Calu3 (cell line): ENCODE data around the gene FOXP1. TPM values are rescaled to one million over a fixed set of nuclear protein-coding genes. Genes with fewer than 3 reads are reported as not detected.

Source experiments
- BruUV-seq: library from RNA; stranded (reverse); fragments of 400-500 nt; replicated peaks from 2 replicates; lab custom pipeline; 2021; lab: Mats Ljungman, UMichigan
- CTCF ChIA-PET: fragments of 300-600 bp; sonication (Branson Sonifier 250); formaldehyde crosslinking; loops from one replicate; lab custom pipeline; 2022; ENCODE audit warnings: antibody characterized with exemption; lab: Charles Lee
- DNase-seq: peaks from one replicate; pipeline ENCODE4 v3.0.0; 2022
- H3K27ac Mint-ChIP-seq: one replicate; pipeline ENCODE4 v1.8.0; 2022; ENCODE audit warnings: mixed read lengths; ENCODE audit not compliant: unreplicated experiment
- H3K27me3 Mint-ChIP-seq: one replicate; pipeline ENCODE4 v1.8.0; 2022; ENCODE audit warnings: mixed read lengths; ENCODE audit not compliant: unreplicated experiment
- H3K36me3 Mint-ChIP-seq: one replicate; pipeline ENCODE4 v1.8.0; 2022; ENCODE audit warnings: mild to moderate bottlenecking, moderate library complexity, mixed read lengths; ENCODE audit not compliant: insufficient read depth, unreplicated experiment
- H3K4me1 Mint-ChIP-seq: one replicate; pipeline ENCODE4 v1.8.0; 2022; ENCODE audit warnings: mild to moderate bottlenecking, low read depth, mixed read lengths; ENCODE audit not compliant: unreplicated experiment
- H3K4me3 Mint-ChIP-seq: one replicate; pipeline ENCODE4 v1.8.0; 2022; ENCODE audit warnings: mild to moderate bottlenecking, low read depth, moderate library complexity, mixed read lengths; ENCODE audit not compliant: unreplicated experiment
- H3K9me3 Mint-ChIP-seq: one replicate; pipeline ENCODE4 v1.8.0; 2022; ENCODE audit warnings: low read depth, mixed read lengths; ENCODE audit not compliant: unreplicated experiment
- intact Hi-C: fragments of 100-400 bp; cut with micrococcal nuclease; formaldehyde crosslinking; loops from one replicate; pipeline ENCODE4 v1.10.0; 2022; ENCODE audit not compliant: unreplicated experiment
- total RNA-seq: library from RNA; stranded (reverse); gene quantifications from 2 replicates; pipeline ENCODE4 v1.2.3, GENCODE V29; 2022
- TF ChIP-seq, protein P1 (sequence below): fragments of 200-600 bp; IDR thresholded peaks from one replicate; pipeline ENCODE4 v1.8.0; 2022; ENCODE audit warnings: antibody characterized with exemption; ENCODE audit not compliant: unreplicated experiment

The FOXP1 gene
- total RNA-seq, 1 experiment from 2014 or later: 82.8 TPM

GRCh38 chr3:71228156-71228866 is 355.2 kb downstream of the FOXP1 start:
- intact Hi-C loops: no loop called here
- H3K27me3 Mint-ChIP-seq: no peaks in the 10 kb centered on the region
- H3K36me3 Mint-ChIP-seq: no peaks in the 10 kb centered on the region
- TF ChIP-seq, protein P1, sequence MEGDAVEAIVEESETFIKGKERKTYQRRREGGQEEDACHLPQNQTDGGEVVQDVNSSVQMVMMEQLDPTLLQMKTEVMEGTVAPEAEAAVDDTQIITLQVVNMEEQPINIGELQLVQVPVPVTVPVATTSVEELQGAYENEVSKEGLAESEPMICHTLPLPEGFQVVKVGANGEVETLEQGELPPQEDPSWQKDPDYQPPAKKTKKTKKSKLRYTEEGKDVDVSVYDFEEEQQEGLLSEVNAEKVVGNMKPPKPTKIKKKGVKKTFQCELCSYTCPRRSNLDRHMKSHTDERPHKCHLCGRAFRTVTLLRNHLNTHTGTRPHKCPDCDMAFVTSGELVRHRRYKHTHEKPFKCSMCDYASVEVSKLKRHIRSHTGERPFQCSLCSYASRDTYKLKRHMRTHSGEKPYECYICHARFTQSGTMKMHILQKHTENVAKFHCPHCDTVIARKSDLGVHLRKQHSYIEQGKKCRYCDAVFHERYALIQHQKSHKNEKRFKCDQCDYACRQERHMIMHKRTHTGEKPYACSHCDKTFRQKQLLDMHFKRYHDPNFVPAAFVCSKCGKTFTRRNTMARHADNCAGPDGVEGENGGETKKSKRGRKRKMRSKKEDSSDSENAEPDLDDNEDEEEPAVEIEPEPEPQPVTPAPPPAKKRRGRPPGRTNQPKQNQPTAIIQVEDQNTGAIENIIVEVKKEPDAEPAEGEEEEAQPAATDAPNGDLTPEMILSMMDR: no peak
- CTCF ChIA-PET: no interaction called here
- H3K9me3 Mint-ChIP-seq: no peaks in the 10 kb centered on the region
- no peaks in the 10 kb centered on the region for H3K4me1 Mint-ChIP-seq
- no peak overlapping the region for H3K4me3 Mint-ChIP-seq
- BruUV-seq: no TSS peak
- no peak overlapping the region for H3K27ac Mint-ChIP-seq
- DNase-seq: no peak

GRCh38 chr3:71227270-71227661 is 356.3 kb downstream of the FOXP1 start:
- no peak overlapping the region for H3K4me3 Mint-ChIP-seq
- TF ChIP-seq, protein P1: no peak
- no peak overlapping the region for H3K27ac Mint-ChIP-seq
- intact Hi-C loops: no loop called here
- CTCF ChIA-PET: no interaction called here
- no peaks in the 10 kb centered on the region for H3K36me3 Mint-ChIP-seq
- no peaks in the 10 kb centered on the region for H3K27me3 Mint-ChIP-seq
- DNase-seq: no peak
- no TSS peak for BruUV-seq
- H3K4me1 Mint-ChIP-seq: no peaks in the 10 kb centered on the region
- peaks cover 2% of the 10 kb centered on the region for H3K9me3 Mint-ChIP-seq

- CTCF ChIA-PET: no interaction called here
- no peaks in the 10 kb centered on the region for H3K4me1 Mint-ChIP-seq
Measured at GRCh38 chr3:71226565-71227269, 356.8 kb downstream of the FOXP1 start.

GRCh38 chr3:71225951-71226564 is 357.5 kb downstream of the FOXP1 start:
- TF ChIP-seq, protein P1: no peak
- Mint-ChIP-seq H3K27ac (no peak overlapping the region), H3K27me3 (no peaks in the 10 kb centered on the region), H3K36me3 (no peaks in the 10 kb centered on the region), H3K4me3 (no peak overlapping the region), H3K9me3 (peaks cover 2% of the 10 kb centered on the region), H3K4me1 (no peaks in the 10 kb centered on the region)
- BruUV-seq: no TSS peak
- intact Hi-C loops: no loop called here
- DNase-seq: no peak
- CTCF ChIA-PET: no interaction called here

More at GRCh38 chr3:71226565-71227269, 356.8 kb downstream of the FOXP1 start:
- H3K27me3 Mint-ChIP-seq: no peaks in the 10 kb centered on the region
- BruUV-seq: no TSS peak
- TF ChIP-seq, protein P1: no peak
- H3K9me3 Mint-ChIP-seq: peaks cover 2% of the 10 kb centered on the region
- intact Hi-C loops: no loop called here
- H3K4me3 Mint-ChIP-seq: no peak overlapping the region
- no peak for DNase-seq
- H3K27ac Mint-ChIP-seq: no peak overlapping the region
- H3K36me3 Mint-ChIP-seq: no peaks in the 10 kb centered on the region
